Erythroblast (primary cell): Measurements from ENCODE around the gene STK38.

Experiments used
- GATA1 ChIP-seq: IDR thresholded peaks from 2 replicates; pipeline ENCODE4 v1.6.1; 2011; ENCODE audit warnings: low read depth, mild to moderate bottlenecking, control low read depth, low read length, moderate library complexity
- POLR2A ChIP-seq: IDR thresholded peaks from 2 replicates; pipeline ENCODE4 v1.6.1; 2011; ENCODE audit warnings: mild to moderate bottlenecking, low read length

- TF ChIP-seq POLR2A (no peak), GATA1 (no peak)
Measured at GRCh38 chr6:36525346-36525745, 21.9 kb downstream of the STK38 start.
